ENCODE data around the gene PIP5K1A. TPM values are rescaled to one million over a fixed set of nuclear protein-coding genes. Genes with fewer than 3 reads are reported as not detected.

Gene PIP5K1A
- total and polyA plus RNA-seq, 4 donors, result 16.5 to 67.6 (median 43.3) TPM

GRCh38 chr1:151222130-151222529 is 23.8 kb downstream of the PIP5K1A start:
- WGBS, 2 donors, result 55 to 63% methylated on average over 4 of the region's 4 CpGs
- no peaks in the 10 kb centered on the region for H3K27me3 ChIP-seq (ENCODE audit: control insufficient read depth in 1 of 2, insufficient read depth in 2 of 2, low read length in 1 of 2)
- no peak for DNase-seq
- no peak overlapping the region for H3K27ac ChIP-seq (ENCODE audit: low read depth in 1 of 2, low read length in 2 of 2)
- no peaks in the 10 kb centered on the region for H3K9me3 ChIP-seq (ENCODE audit: control insufficient read depth, low read length)
- ATAC-seq (ENCODE audit: low FRiP score), result no peak
- intact Hi-C loops (cut with DNase I), result no loop called here
- H3K4me3 ChIP-seq (ENCODE audit: low read length in 2 of 2), result no peak overlapping the region
- no peaks in the 10 kb centered on the region for H3K4me1 ChIP-seq (ENCODE audit: control insufficient read depth in 1 of 2, insufficient read depth in 2 of 2, low read length in 2 of 2)
- peaks cover 0 to 2% of the 10 kb centered on the region in 2 donors for H3K36me3 ChIP-seq (ENCODE audit: control insufficient read depth in 1 of 2, insufficient read depth in 2 of 2, low read length in 1 of 2)

- H3K36me3 ChIP-seq (ENCODE audit: control insufficient read depth in 1 of 2, insufficient read depth in 2 of 2, low read length in 1 of 2), result peaks cover 21 to 23% of the 10 kb centered on the region in 2 donors
- no peak for DNase-seq
- no peak for ATAC-seq (ENCODE audit: low FRiP score)
- H3K4me3 ChIP-seq (ENCODE audit: low read length in 2 of 2), result no peak overlapping the region
- H3K27ac ChIP-seq (ENCODE audit: low read depth in 1 of 2, low read length in 2 of 2), result no peak overlapping the region
- intact Hi-C loops (cut with DNase I), result no loop called here
- H3K9me3 ChIP-seq (ENCODE audit: control insufficient read depth, low read length), result no peaks in the 10 kb centered on the region
- WGBS, 2 donors, result 87 to 94% methylated on average over 6 of the region's 6 CpGs
- H3K4me1 ChIP-seq (ENCODE audit: control insufficient read depth in 1 of 2, insufficient read depth in 2 of 2, low read length in 2 of 2), result no peaks in the 10 kb centered on the region
- H3K27me3 ChIP-seq (ENCODE audit: control insufficient read depth in 1 of 2, insufficient read depth in 2 of 2, low read length in 1 of 2), result no peaks in the 10 kb centered on the region
Measured at GRCh38 chr1:151235235-151235634, 36.9 kb downstream of the PIP5K1A start.

GRCh38 chr1:151237678-151238466 is 39.5 kb downstream of the PIP5K1A start:
- Histone ChIP-seq H3K4me1 (ENCODE audit: control insufficient read depth in 1 of 2, insufficient read depth in 2 of 2, low read length in 2 of 2) (no peaks in the 10 kb centered on the region), H3K27ac (ENCODE audit: low read depth in 1 of 2, low read length in 2 of 2) (no peak overlapping the region), H3K36me3 (ENCODE audit: control insufficient read depth in 1 of 2, insufficient read depth in 2 of 2, low read length in 1 of 2) (peaks cover 16 to 21% of the 10 kb centered on the region in 2 donors), H3K27me3 (ENCODE audit: control insufficient read depth in 1 of 2, insufficient read depth in 2 of 2, low read length in 1 of 2) (no peaks in the 10 kb centered on the region), H3K4me3 (ENCODE audit: low read length in 2 of 2) (no peak overlapping the region), H3K9me3 (ENCODE audit: control insufficient read depth, low read length) (no peaks in the 10 kb centered on the region)
- 83 to 85% methylated on average over 4 of the region's 4 CpGs for WGBS, 2 donors
- intact Hi-C loops (cut with DNase I), result no loop called here
- DNase-seq (no peak), ATAC-seq (ENCODE audit: low FRiP score) (no peak)

GRCh38 chr1:151238467-151238739 is 40.1 kb downstream of the PIP5K1A start:
- ATAC-seq (ENCODE audit: low FRiP score) (no peak), DNase-seq (no peak)
- intact Hi-C loops (cut with DNase I), result no loop called here
- no peaks in the 10 kb centered on the region for H3K9me3 ChIP-seq (ENCODE audit: control insufficient read depth, low read length)
- no peaks in the 10 kb centered on the region for H3K27me3 ChIP-seq (ENCODE audit: control insufficient read depth in 1 of 2, insufficient read depth in 2 of 2, low read length in 1 of 2)
- peaks cover 18 to 21% of the 10 kb centered on the region in 2 donors for H3K36me3 ChIP-seq (ENCODE audit: control insufficient read depth in 1 of 2, insufficient read depth in 2 of 2, low read length in 1 of 2)
- H3K27ac ChIP-seq (ENCODE audit: low read depth in 1 of 2, low read length in 2 of 2), result no peak overlapping the region
- H3K4me3 ChIP-seq (ENCODE audit: low read length in 2 of 2), result no peak overlapping the region
- WGBS, 2 donors, result 8 to 10% methylated on average over 1 of the region's 1 CpG
- no peaks in the 10 kb centered on the region for H3K4me1 ChIP-seq (ENCODE audit: control insufficient read depth in 1 of 2, insufficient read depth in 2 of 2, low read length in 2 of 2)

- Histone ChIP-seq H3K27ac (ENCODE audit: low read depth in 1 of 2, low read length in 2 of 2) (no peak overlapping the region), H3K4me3 (ENCODE audit: low read length in 2 of 2) (no peak overlapping the region), H3K9me3 (ENCODE audit: control insufficient read depth, low read length) (no peaks in the 10 kb centered on the region), H3K27me3 (ENCODE audit: control insufficient read depth in 1 of 2, insufficient read depth in 2 of 2, low read length in 1 of 2) (no peaks in the 10 kb centered on the region), H3K4me1 (ENCODE audit: control insufficient read depth in 1 of 2, insufficient read depth in 2 of 2, low read length in 2 of 2) (no peaks in the 10 kb centered on the region), H3K36me3 (ENCODE audit: control insufficient read depth in 1 of 2, insufficient read depth in 2 of 2, low read length in 1 of 2) (peaks cover 13 to 14% of the 10 kb centered on the region in 2 donors)
- no peak for DNase-seq
- intact Hi-C loops (cut with DNase I), result no loop called here
- no peak for ATAC-seq (ENCODE audit: low FRiP score)
- 87 to 88% methylated on average over 2 of the region's 2 CpGs for WGBS, 2 donors
Measured at GRCh38 chr1:151242442-151242841, 44.1 kb downstream of the PIP5K1A start.

- H3K27ac ChIP-seq (ENCODE audit: low read depth in 1 of 2, low read length in 2 of 2), result no peak overlapping the region
- ATAC-seq (ENCODE audit: low FRiP score), result no peak
Measured at GRCh38 chr1:151243683-151244216, 45.4 kb downstream of the PIP5K1A start.

GRCh38 chr1:151246786-151247185 is 48.4 kb downstream of the PIP5K1A start:
- 86 to 87% methylated on average over 2 of the region's 2 CpGs for WGBS, 2 donors
- no peak overlapping the region for H3K27ac ChIP-seq (ENCODE audit: low read depth in 1 of 2, low read length in 2 of 2)
- H3K4me3 ChIP-seq (ENCODE audit: low read length in 2 of 2), result no peak overlapping the region
- intact Hi-C loops (cut with DNase I), result no loop called here
- ATAC-seq (ENCODE audit: low FRiP score) (no peak), DNase-seq (no peak)
- no peaks in the 10 kb centered on the region for H3K4me1 ChIP-seq (ENCODE audit: control insufficient read depth in 1 of 2, insufficient read depth in 2 of 2, low read length in 2 of 2)
- peaks cover 14 to 16% of the 10 kb centered on the region in 2 donors for H3K36me3 ChIP-seq (ENCODE audit: control insufficient read depth in 1 of 2, insufficient read depth in 2 of 2, low read length in 1 of 2)
- H3K27me3 ChIP-seq (ENCODE audit: control insufficient read depth in 1 of 2, insufficient read depth in 2 of 2, low read length in 1 of 2), result no peaks in the 10 kb centered on the region
- no peaks in the 10 kb centered on the region for H3K9me3 ChIP-seq (ENCODE audit: control insufficient read depth, low read length)

More at GRCh38 chr1:151243683-151244216, 45.4 kb downstream of the PIP5K1A start:
- intact Hi-C loops (cut with DNase I), result no loop called here
- Histone ChIP-seq H3K4me3 (ENCODE audit: low read length in 2 of 2) (no peak overlapping the region), H3K27me3 (ENCODE audit: control insufficient read depth in 1 of 2, insufficient read depth in 2 of 2, low read length in 1 of 2) (no peaks in the 10 kb centered on the region), H3K36me3 (ENCODE audit: control insufficient read depth in 1 of 2, insufficient read depth in 2 of 2, low read length in 1 of 2) (peaks cover 14 to 15% of the 10 kb centered on the region in 2 donors), H3K4me1 (ENCODE audit: control insufficient read depth in 1 of 2, insufficient read depth in 2 of 2, low read length in 2 of 2) (no peaks in the 10 kb centered on the region), H3K9me3 (ENCODE audit: control insufficient read depth, low read length) (no peaks in the 10 kb centered on the region)
- no peak for DNase-seq
- 77 to 78% methylated on average over 5 of the region's 5 CpGs for WGBS, 2 donors

- H3K36me3 ChIP-seq (ENCODE audit: control insufficient read depth in 1 of 2, insufficient read depth in 2 of 2, low read length in 1 of 2), result peaks cover 6 to 8% of the 10 kb centered on the region in 2 donors
- no peaks in the 10 kb centered on the region for H3K27me3 ChIP-seq (ENCODE audit: control insufficient read depth in 1 of 2, insufficient read depth in 2 of 2, low read length in 1 of 2)
- H3K27ac ChIP-seq (ENCODE audit: low read depth in 1 of 2, low read length in 2 of 2), result no peak overlapping the region
- H3K9me3 ChIP-seq (ENCODE audit: control insufficient read depth, low read length), result no peaks in the 10 kb centered on the region
- peak; percentile 75 to 79 for DNase-seq
- peaks cover 0 to 3% of the 10 kb centered on the region in 2 donors for H3K4me1 ChIP-seq (ENCODE audit: control insufficient read depth in 1 of 2, insufficient read depth in 2 of 2, low read length in 2 of 2)
- 63 to 65% methylated on average over 16 of the region's 16 CpGs for WGBS, 2 donors
- no peak overlapping the region for H3K4me3 ChIP-seq (ENCODE audit: low read length in 2 of 2)
- intact Hi-C loops (cut with DNase I), result loop anchor here (2.0 to 5.0 kb wide), 2 partner anchors 55 kb away; partner anchors contain the start of gene PIP5K1A (in 1 of the 2)
- peak; percentile 69 for ATAC-seq (ENCODE audit: low FRiP score)
Measured at GRCh38 chr1:151251656-151252470, 53.5 kb downstream of the PIP5K1A start.

All from aorta (tissue), 5 donors.